MM.1S (cell line): ENCODE measurements around the gene AP2A2.
"Not testable (repeated sequence)": the region's sequence is repeated elsewhere in the genome, so short reads cannot be mapped to it uniquely, and the experiment has no call there.

ENCODE experiments used
- CTCF ChIP-seq: fragments of 300-600 bp; sonication (generic); IDR thresholded peaks from 2 replicates; pipeline ENCODE4 v1.5.1; 2016; ENCODE audit warnings: antibody characterized with exemption, low read length, mixed read lengths
- EZH2 ChIP-seq: fragments of 300-600 bp; sonication (generic); optimal IDR thresholded peaks from 2 replicates; pipeline ENCODE3; 2017; ENCODE audit warnings: low read depth, mild to moderate bottlenecking, antibody characterized with exemption, low read length, mixed read lengths

GRCh38 chr11:961310-961920 is 35.7 kb downstream of the AP2A2 start:
- TF ChIP-seq CTCF, EZH2: not testable (repeated sequence)
